Measurements from ENCODE around the gene SLX4IP. TPM values are rescaled to one million over a fixed set of nuclear protein-coding genes. Genes with fewer than 3 reads are reported as not detected.

The SLX4IP gene
- total and polyA plus RNA-seq, 2 donors (not counting 1 experiment from before 2014, with no cell fraction given): 1.9 to 8.1 TPM

DNA sequence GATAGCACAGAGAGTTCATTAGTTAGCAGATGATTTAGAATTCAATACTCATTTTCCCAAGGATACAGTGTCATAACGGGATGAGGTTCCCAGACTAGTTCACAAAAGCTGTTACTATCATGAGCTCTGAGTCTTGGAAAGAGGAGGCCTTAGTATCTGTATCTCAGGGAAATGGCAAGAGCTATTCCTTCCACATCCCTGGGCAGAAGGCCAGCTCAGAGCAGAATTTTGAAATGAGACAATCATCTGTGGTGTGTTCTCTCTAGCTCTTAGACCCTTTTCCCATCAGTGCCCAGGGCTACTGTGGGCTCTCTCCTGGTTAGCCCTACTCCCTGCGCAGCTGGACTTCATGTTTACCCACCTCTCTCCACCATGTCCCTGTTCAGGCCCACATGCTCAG lies 174.2 kb downstream of the SLX4IP start:
- Histone ChIP-seq H3K27me3 (ENCODE audit: control insufficient read depth, insufficient read depth, low read length) (no peaks in the 10 kb centered on the region), H3K4me2 (ENCODE audit: extremely low read depth, insufficient read depth, low read length) (peak overlapping the region; percentile 72), H2AFZ (ENCODE audit: low read length) (no peak overlapping the region), H3K79me2 (ENCODE audit: control insufficient read depth, insufficient read depth, low read length) (no peaks in the 10 kb centered on the region), H3K9me3 (ENCODE audit: control insufficient read depth, insufficient read depth, low read depth, low read length) (no peaks in the 10 kb centered on the region), H3K36me3 (ENCODE audit: control insufficient read depth, insufficient read depth, low read length) (no peaks in the 10 kb centered on the region), H3K9ac (ENCODE audit: insufficient read depth, low read length) (no peak overlapping the region), H3K4me1 (ENCODE audit: control insufficient read depth, extremely low read depth, insufficient read depth, low read length) (peaks cover 27% of the 10 kb centered on the region), H3K4me3 (replicated peaks in 1 of 4; ENCODE audit: control extremely low read depth in 1 of 4, insufficient read depth in 1 of 4, low read depth in 3 of 4, low read length in 4 of 4) (no peak overlapping the region), H4K20me1 (ENCODE audit: control insufficient read depth, extremely low read depth, insufficient read depth, low read length) (no peaks in the 10 kb centered on the region), H3K27ac (ENCODE audit: insufficient read depth, low read length) (peak overlapping the region; percentile 77)
- peak; percentile 75 to 89 for DNase-seq (ENCODE audit: low read depth in 2 of 2)
- TF ChIP-seq CTCF (conservative IDR thresholded peaks at IDR 0.05 in 1 of 2, IDR thresholded peaks at IDR 0.05 in 1 of 2; ENCODE audit: low read depth in 1 of 2, low read length in 2 of 2): no peak
- TF ChIP-seq EZH2 (IDR thresholded peaks at IDR 0.05; ENCODE audit: low read length, missing control alignments): no peak

DNA sequence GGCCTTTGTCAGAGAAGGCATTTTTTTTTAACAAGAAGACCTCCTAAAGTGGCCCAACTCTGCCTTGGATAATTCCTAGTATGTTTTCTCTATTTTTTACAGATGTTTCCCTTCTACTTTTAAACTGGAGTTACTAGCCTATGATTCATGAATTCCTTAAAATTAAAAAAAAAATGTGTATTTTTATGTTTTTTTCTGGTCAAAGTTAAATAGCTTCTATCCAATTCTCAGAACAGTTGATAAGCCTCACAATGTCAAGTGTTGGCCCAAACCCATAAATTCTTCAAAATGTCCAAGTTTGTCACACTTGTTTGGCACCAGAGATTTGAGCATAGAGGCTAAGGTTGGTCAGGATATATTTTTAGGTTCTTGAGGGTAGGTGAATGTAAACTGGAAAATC lies 174.7 kb downstream of the SLX4IP start:
- Histone ChIP-seq H3K4me3 (replicated peaks in 1 of 4; ENCODE audit: control extremely low read depth in 1 of 4, insufficient read depth in 1 of 4, low read depth in 3 of 4, low read length in 4 of 4) (no peak overlapping the region), H3K79me2 (ENCODE audit: control insufficient read depth, insufficient read depth, low read length) (no peaks in the 10 kb centered on the region), H4K20me1 (ENCODE audit: control insufficient read depth, extremely low read depth, insufficient read depth, low read length) (no peaks in the 10 kb centered on the region), H3K36me3 (ENCODE audit: control insufficient read depth, insufficient read depth, low read length) (no peaks in the 10 kb centered on the region), H3K4me2 (ENCODE audit: extremely low read depth, insufficient read depth, low read length) (peak overlapping the region; percentile 72), H2AFZ (ENCODE audit: low read length) (no peak overlapping the region), H3K27ac (ENCODE audit: insufficient read depth, low read length) (peak overlapping the region; percentile 77), H3K4me1 (ENCODE audit: control insufficient read depth, extremely low read depth, insufficient read depth, low read length) (peaks cover 24% of the 10 kb centered on the region), H3K9me3 (ENCODE audit: control insufficient read depth, insufficient read depth, low read depth, low read length) (no peaks in the 10 kb centered on the region), H3K27me3 (ENCODE audit: control insufficient read depth, insufficient read depth, low read length) (no peaks in the 10 kb centered on the region), H3K9ac (ENCODE audit: insufficient read depth, low read length) (no peak overlapping the region)
- no peak for TF ChIP-seq EZH2 (IDR thresholded peaks at IDR 0.05; ENCODE audit: low read length, missing control alignments)
- no peak for TF ChIP-seq CTCF (conservative IDR thresholded peaks at IDR 0.05 in 1 of 2, IDR thresholded peaks at IDR 0.05 in 1 of 2; ENCODE audit: low read depth in 1 of 2, low read length in 2 of 2)
- peak; percentile 42 to 51 for DNase-seq (ENCODE audit: low read depth in 2 of 2)

DNA sequence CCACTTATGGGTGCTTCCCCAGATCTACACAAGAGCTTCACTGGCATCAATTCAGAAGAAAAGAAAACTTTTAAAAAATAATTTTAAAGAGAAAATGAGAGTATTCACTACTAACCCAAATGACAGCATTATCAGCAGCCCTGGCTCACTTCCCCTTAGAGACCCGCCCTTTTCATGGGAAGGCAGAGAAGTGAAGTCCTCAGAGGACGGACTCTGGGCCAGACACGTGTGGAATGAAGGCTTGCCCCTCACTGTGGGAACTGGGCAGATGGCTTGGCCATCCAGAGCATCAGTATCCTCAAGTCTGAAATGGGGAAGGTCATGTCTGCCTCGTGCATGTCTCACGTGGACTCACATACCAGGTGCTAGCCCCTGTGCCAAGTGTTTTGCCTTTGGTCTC lies 175.1 kb downstream of the SLX4IP start:
- Histone ChIP-seq H3K27me3 (ENCODE audit: control insufficient read depth, insufficient read depth, low read length) (no peaks in the 10 kb centered on the region), H3K9ac (ENCODE audit: insufficient read depth, low read length) (no peak overlapping the region), H3K36me3 (ENCODE audit: control insufficient read depth, insufficient read depth, low read length) (no peaks in the 10 kb centered on the region), H3K4me1 (ENCODE audit: control insufficient read depth, extremely low read depth, insufficient read depth, low read length) (peaks cover 21% of the 10 kb centered on the region), H3K27ac (ENCODE audit: insufficient read depth, low read length) (no peak overlapping the region), H3K79me2 (ENCODE audit: control insufficient read depth, insufficient read depth, low read length) (no peaks in the 10 kb centered on the region), H2AFZ (ENCODE audit: low read length) (no peak overlapping the region), H3K4me3 (replicated peaks in 1 of 4; ENCODE audit: control extremely low read depth in 1 of 4, insufficient read depth in 1 of 4, low read depth in 3 of 4, low read length in 4 of 4) (no peak overlapping the region), H3K9me3 (ENCODE audit: control insufficient read depth, insufficient read depth, low read depth, low read length) (no peaks in the 10 kb centered on the region), H3K4me2 (ENCODE audit: extremely low read depth, insufficient read depth, low read length) (no peak overlapping the region), H4K20me1 (ENCODE audit: control insufficient read depth, extremely low read depth, insufficient read depth, low read length) (no peaks in the 10 kb centered on the region)
- TF ChIP-seq EZH2 (IDR thresholded peaks at IDR 0.05; ENCODE audit: low read length, missing control alignments): no peak
- TF ChIP-seq CTCF (conservative IDR thresholded peaks at IDR 0.05 in 1 of 2, IDR thresholded peaks at IDR 0.05 in 1 of 2; ENCODE audit: low read depth in 1 of 2, low read length in 2 of 2): no peak
- DNase-seq (ENCODE audit: low read depth in 2 of 2): no peak
